Measurements from ENCODE around the gene PBX2.
"Not testable (repeated sequence)": the region's sequence is repeated elsewhere in the genome, so short reads cannot be mapped to it uniquely, and the experiment has no call there.

The PBX2 gene

GRCh38 chr6:32216285-32216684, 26.3 kb upstream of the PBX2 start:
- TF ChIP-seq MYC (IDR thresholded peaks at IDR 0.05; ENCODE audit: low read depth, low read length) (no peak), MAX (IDR thresholded peaks at IDR 0.05; ENCODE audit: low read depth, low read length) (no peak), POLR2A (IDR thresholded peaks at IDR 0.05; ENCODE audit: extremely low read depth, insufficient read length) (no peak), CTCF (IDR thresholded peaks at IDR 0.05; ENCODE audit: low read depth, low read length) (no peak)
- no peak overlapping the region for H3K4me3 ChIP-seq (ENCODE audit: low read depth, low read length)
- no peak for DNase-seq (ENCODE audit: low read depth)

GRCh38 chr6:32215617-32216016, 25.6 kb upstream of the PBX2 start:
- no peak for DNase-seq (ENCODE audit: low read depth)
- no peak overlapping the region for H3K4me3 ChIP-seq (ENCODE audit: low read depth, low read length)

GRCh38 chr6:32214126-32214525, 24.1 kb upstream of the PBX2 start:
- H3K4me3 ChIP-seq (ENCODE audit: low read depth, low read length), result no peak overlapping the region
- DNase-seq (ENCODE audit: low read depth), result no peak
- TF ChIP-seq MAX (IDR thresholded peaks at IDR 0.05; ENCODE audit: low read depth, low read length), result no peak
- TF ChIP-seq MYC (IDR thresholded peaks at IDR 0.05; ENCODE audit: low read depth, low read length), result no peak
- no peak for TF ChIP-seq POLR2A (IDR thresholded peaks at IDR 0.05; ENCODE audit: extremely low read depth, insufficient read length)
- no peak for TF ChIP-seq CTCF (IDR thresholded peaks at IDR 0.05; ENCODE audit: low read depth, low read length)

More at GRCh38 chr6:32215617-32216016, 25.6 kb upstream of the PBX2 start:
- no peak for TF ChIP-seq MYC (IDR thresholded peaks at IDR 0.05; ENCODE audit: low read depth, low read length)
- TF ChIP-seq CTCF (IDR thresholded peaks at IDR 0.05; ENCODE audit: low read depth, low read length), result no peak
- TF ChIP-seq POLR2A (IDR thresholded peaks at IDR 0.05; ENCODE audit: extremely low read depth, insufficient read length), result no peak
- TF ChIP-seq MAX (IDR thresholded peaks at IDR 0.05; ENCODE audit: low read depth, low read length), result no peak

- H3K4me3 ChIP-seq (ENCODE audit: low read depth, low read length), result no peak overlapping the region
- TF ChIP-seq CTCF (IDR thresholded peaks at IDR 0.05; ENCODE audit: low read depth, low read length) (no peak), POLR2A (IDR thresholded peaks at IDR 0.05; ENCODE audit: extremely low read depth, insufficient read length) (no peak), MAX (IDR thresholded peaks at IDR 0.05; ENCODE audit: low read depth, low read length) (no peak), MYC (IDR thresholded peaks at IDR 0.05; ENCODE audit: low read depth, low read length) (no peak)
- DNase-seq (ENCODE audit: low read depth), result no peak
Observed at GRCh38 chr6:32213649-32214048, 23.6 kb upstream of the PBX2 start.

GRCh38 chr6:32212076-32212760, 22.2 kb upstream of the PBX2 start:
- DNase-seq (ENCODE audit: low read depth), result no peak
- H3K4me3 ChIP-seq (ENCODE audit: low read depth, low read length), result no peak overlapping the region
- TF ChIP-seq MAX (IDR thresholded peaks at IDR 0.05; ENCODE audit: low read depth, low read length) (no peak), POLR2A (IDR thresholded peaks at IDR 0.05; ENCODE audit: extremely low read depth, insufficient read length) (no peak), CTCF (IDR thresholded peaks at IDR 0.05; ENCODE audit: low read depth, low read length) (no peak), MYC (IDR thresholded peaks at IDR 0.05; ENCODE audit: low read depth, low read length) (no peak)

- not testable (repeated sequence) for H3K4me3 ChIP-seq (ENCODE audit: low read depth, low read length); DNase-seq (ENCODE audit: low read depth)
Observed at GRCh38 chr6:32211432-32211831, 21.4 kb upstream of the PBX2 start.

All from NB4 (cell line).